ENCODE results near the gene NKX6-2.

Gene NKX6-2

DNA sequence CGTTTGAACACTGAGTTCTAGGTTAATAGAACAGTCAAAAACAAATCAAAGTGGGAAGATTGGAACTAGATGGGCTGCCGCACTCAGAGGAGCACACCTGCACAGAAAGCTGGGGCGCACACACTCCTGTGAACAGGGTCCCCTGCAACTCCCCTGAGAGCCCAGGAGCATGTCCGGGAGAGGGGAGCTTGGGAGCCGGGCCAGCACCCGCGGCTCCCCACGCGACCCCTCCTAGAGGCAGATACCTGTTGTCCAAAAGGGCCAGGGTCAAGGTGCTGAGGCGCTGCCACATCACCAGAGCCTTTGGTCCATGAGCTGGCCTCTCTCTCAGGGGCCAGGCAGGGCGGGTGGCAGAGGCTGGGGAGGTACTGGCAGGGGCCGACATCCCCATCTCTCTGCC, 5.6 kb downstream of the NKX6-2 start:
- TF ChIP-seq TEAD4 (IDR thresholded peaks at IDR 0.05) (no peak), USF1 (IDR thresholded peaks at IDR 0.05) (no peak), ZBTB7A (IDR thresholded peaks at IDR 0.05; ENCODE audit: low read depth) (no peak), EGR1 (IDR thresholded peaks at IDR 0.05) (no peak), TCF12 (IDR thresholded peaks at IDR 0.05; ENCODE audit: low read depth) (no peak), FOXM1 (IDR thresholded peaks at IDR 0.05; ENCODE audit: borderline replicate concordance, low read depth) (no peak), EP300 (IDR thresholded peaks at IDR 0.05; ENCODE audit: borderline replicate concordance) (no peak), RAD21 (IDR thresholded peaks at IDR 0.05; ENCODE audit: low read depth) (no peak), NFIC (IDR thresholded peaks at IDR 0.05) (no peak), REST (IDR thresholded peaks at IDR 0.05; ENCODE audit: low read depth) (no peak), TAF1 (IDR thresholded peaks at IDR 0.05; ENCODE audit: low read depth) (no peak), CEBPB (IDR thresholded peaks at IDR 0.05) (no peak), YY1 (IDR thresholded peaks at IDR 0.05; ENCODE audit: low read depth) (no peak), CREB1 (IDR thresholded peaks at IDR 0.05; ENCODE audit: low read depth) (no peak)
- TF ChIP-seq, protein P1, sequence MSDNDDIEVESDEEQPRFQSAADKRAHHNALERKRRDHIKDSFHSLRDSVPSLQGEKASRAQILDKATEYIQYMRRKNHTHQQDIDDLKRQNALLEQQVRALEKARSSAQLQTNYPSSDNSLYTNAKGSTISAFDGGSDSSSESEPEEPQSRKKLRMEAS (IDR thresholded peaks at IDR 0.05) = no peak

DNA sequence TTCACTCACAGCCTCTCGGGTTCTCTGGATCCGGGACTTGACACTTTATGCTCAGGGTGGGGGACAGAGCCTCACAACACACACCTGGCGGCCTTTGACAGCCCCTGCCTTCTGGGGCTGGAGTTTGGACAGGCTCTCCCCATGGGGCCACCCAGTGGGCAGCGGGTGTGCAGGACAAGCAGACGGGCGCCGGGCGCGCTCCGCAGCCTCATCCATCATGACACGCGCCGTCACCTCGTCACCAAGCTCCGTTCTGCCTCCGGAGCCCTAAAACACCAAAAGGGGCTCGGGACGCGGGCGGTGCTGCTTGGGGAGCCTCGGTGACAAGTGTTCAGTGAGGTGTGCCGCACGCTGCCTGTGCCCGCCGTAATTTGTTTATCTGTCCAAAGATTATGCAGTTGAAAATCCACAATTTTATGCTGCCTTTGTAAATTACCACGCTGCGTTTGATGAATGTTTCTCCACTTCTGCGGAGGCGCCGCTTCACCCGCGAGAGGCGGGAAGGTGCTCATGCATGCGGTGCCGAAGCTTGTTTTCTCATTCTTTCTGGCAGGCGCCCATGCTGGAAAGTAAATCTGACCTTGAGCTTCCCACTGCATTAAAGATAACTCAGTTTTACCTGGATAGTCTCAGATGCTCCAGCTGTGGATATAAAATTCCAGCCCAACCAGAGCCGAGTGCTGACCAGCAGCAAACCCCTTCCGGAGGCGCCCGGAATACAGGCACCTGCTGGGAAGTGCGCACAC, 6.2 kb downstream of the NKX6-2 start:
- TF ChIP-seq REST (IDR thresholded peaks at IDR 0.05; ENCODE audit: low read depth) (no peak), TEAD4 (IDR thresholded peaks at IDR 0.05) (no peak), CREB1 (IDR thresholded peaks at IDR 0.05; ENCODE audit: low read depth) (no peak)

GRCh38 chr10:132777441-132777840, 8.5 kb downstream of the NKX6-2 start:
- TF ChIP-seq USF1 (IDR thresholded peaks at IDR 0.05) = no peak
- TF ChIP-seq ZBTB7A (IDR thresholded peaks at IDR 0.05; ENCODE audit: low read depth) = no peak
- no peak for TF ChIP-seq CREB1 (IDR thresholded peaks at IDR 0.05; ENCODE audit: low read depth)
- no peak for TF ChIP-seq TEAD4 (IDR thresholded peaks at IDR 0.05)
- no peak for TF ChIP-seq TCF12 (IDR thresholded peaks at IDR 0.05; ENCODE audit: low read depth)
- no peak for TF ChIP-seq EP300 (IDR thresholded peaks at IDR 0.05; ENCODE audit: borderline replicate concordance)
- no peak for TF ChIP-seq REST (IDR thresholded peaks at IDR 0.05; ENCODE audit: low read depth)
- TF ChIP-seq, protein P1 (IDR thresholded peaks at IDR 0.05) = no peak
- no peak for TF ChIP-seq NFIC (IDR thresholded peaks at IDR 0.05)
- TF ChIP-seq RAD21 (IDR thresholded peaks at IDR 0.05; ENCODE audit: low read depth) = no peak
- no peak for TF ChIP-seq CEBPB (IDR thresholded peaks at IDR 0.05)

- TF ChIP-seq TAF1 (IDR thresholded peaks at IDR 0.05; ENCODE audit: low read depth) = no peak
- TF ChIP-seq YY1 (IDR thresholded peaks at IDR 0.05; ENCODE audit: low read depth) = no peak
- no peak for TF ChIP-seq USF1 (IDR thresholded peaks at IDR 0.05)
- TF ChIP-seq CREB1 (IDR thresholded peaks at IDR 0.05; ENCODE audit: low read depth) = no peak
- TF ChIP-seq TCF12 (IDR thresholded peaks at IDR 0.05; ENCODE audit: low read depth) = no peak
- no peak for TF ChIP-seq RAD21 (IDR thresholded peaks at IDR 0.05; ENCODE audit: low read depth)
- TF ChIP-seq FOXM1 (IDR thresholded peaks at IDR 0.05; ENCODE audit: borderline replicate concordance, low read depth) = no peak
- TF ChIP-seq EGR1 (IDR thresholded peaks at IDR 0.05) = no peak
- TF ChIP-seq ZBTB7A (IDR thresholded peaks at IDR 0.05; ENCODE audit: low read depth) = no peak
- TF ChIP-seq NFIC (IDR thresholded peaks at IDR 0.05) = no peak
- TF ChIP-seq CEBPB (IDR thresholded peaks at IDR 0.05) = no peak
- TF ChIP-seq REST (IDR thresholded peaks at IDR 0.05; ENCODE audit: low read depth) = no peak
- TF ChIP-seq EP300 (IDR thresholded peaks at IDR 0.05; ENCODE audit: borderline replicate concordance) = no peak
- TF ChIP-seq, protein P1 (IDR thresholded peaks at IDR 0.05) = no peak
These were observed 9.1 kb downstream of the NKX6-2 start for GRCh38 chr10:132776821-132777220.

All from Ishikawa (cell line).